ENCODE results near the gene TMEM87A.

The TMEM87A gene

GRCh38 chr15:42282926-42283325 lies 9.7 kb upstream of the TMEM87A start:
- in situ Hi-C loops (cut with HindIII; ENCODE audit: low sequenced_read_pairs): no loop called here
- DNase-seq (ENCODE audit: low read depth): no peak
- H3K4me3 ChIP-seq (ENCODE audit: low read depth, low read length): no peak overlapping the region
- no peak for TF ChIP-seq CTCF (IDR thresholded peaks at IDR 0.05; ENCODE audit: low read depth, low read length, missing control alignments)

- no peak for TF ChIP-seq CTCF (IDR thresholded peaks at IDR 0.05; ENCODE audit: low read depth, low read length, missing control alignments)
- no peak overlapping the region for H3K4me3 ChIP-seq (ENCODE audit: low read depth, low read length)
- DNase-seq (ENCODE audit: low read depth): no peak
- in situ Hi-C loops (cut with HindIII; ENCODE audit: low sequenced_read_pairs): no loop called here
Observed at GRCh38 chr15:42282344-42282743, 9.1 kb upstream of the TMEM87A start.

- no peak for TF ChIP-seq CTCF (IDR thresholded peaks at IDR 0.05; ENCODE audit: low read depth, low read length, missing control alignments)
- in situ Hi-C loops (cut with HindIII; ENCODE audit: low sequenced_read_pairs): no loop called here
- DNase-seq (ENCODE audit: low read depth): no peak
Observed at GRCh38 chr15:42279234-42279723, 6.0 kb upstream of the TMEM87A start.

GRCh38 chr15:42276762-42277161 lies 3.5 kb upstream of the TMEM87A start:
- no peak for TF ChIP-seq CTCF (IDR thresholded peaks at IDR 0.05; ENCODE audit: low read depth, low read length, missing control alignments)
- DNase-seq (ENCODE audit: low read depth): no peak
- H3K4me3 ChIP-seq (ENCODE audit: low read depth, low read length): no peak overlapping the region
- in situ Hi-C loops (cut with HindIII; ENCODE audit: low sequenced_read_pairs): no loop called here

More at GRCh38 chr15:42279234-42279723, 6.0 kb upstream of the TMEM87A start:
- H3K4me3 ChIP-seq (ENCODE audit: low read depth, low read length): no peak overlapping the region

- in situ Hi-C loops (cut with HindIII; ENCODE audit: low sequenced_read_pairs): no loop called here
- no peak overlapping the region for H3K4me3 ChIP-seq (ENCODE audit: low read depth, low read length)
- TF ChIP-seq CTCF (IDR thresholded peaks at IDR 0.05; ENCODE audit: low read depth, low read length, missing control alignments): no peak
- DNase-seq (ENCODE audit: low read depth): no peak
Observed at GRCh38 chr15:42275780-42276391, 2.7 kb upstream of the TMEM87A start.

- DNase-seq (ENCODE audit: low read depth): no peak
- no peak for TF ChIP-seq CTCF (IDR thresholded peaks at IDR 0.05; ENCODE audit: low read depth, low read length, missing control alignments)
- H3K4me3 ChIP-seq (ENCODE audit: low read depth, low read length): peak overlapping the region; percentile 71
- in situ Hi-C loops (cut with HindIII; ENCODE audit: low sequenced_read_pairs): loop anchor here (25.0 kb wide), 1 partner anchor 163 kb away; no protein-coding TSS in a partner anchor
Observed at GRCh38 chr15:42274702-42274989, 1.4 kb upstream of the TMEM87A start.

Data from astrocyte of the cerebellum (primary cell).